Inflammatory macrophage (primary cell): ENCODE results near the gene LRCOL1.

Experiments
- DNase-seq, 2 donors: peaks; one replicate each; pipeline ENCODE4 v3.0.0-alpha.2; 2020 to 2022

LRCOL1 gene

GRCh38 chr12:132635076-132635955 is 24.9 kb upstream of the LRCOL1 start:
- no peak for DNase-seq

- DNase-seq = no peak
Observed at GRCh38 chr12:132634411-132634990, 24.1 kb upstream of the LRCOL1 start.

- DNase-seq = no peak
Observed at GRCh38 chr12:132633901-132634300, 23.5 kb upstream of the LRCOL1 start.

- no peak for DNase-seq
Observed at GRCh38 chr12:132633398-132633797, 23.0 kb upstream of the LRCOL1 start.

GRCh38 chr12:132632521-132633228 is 22.3 kb upstream of the LRCOL1 start:
- no peak for DNase-seq

GRCh38 chr12:132631666-132632065 is 21.3 kb upstream of the LRCOL1 start:
- no peak for DNase-seq

- no peak for DNase-seq
Observed at GRCh38 chr12:132630672-132631071, 20.3 kb upstream of the LRCOL1 start.

GRCh38 chr12:132629330-132629729 is 18.9 kb upstream of the LRCOL1 start:
- DNase-seq = no peak

GRCh38 chr12:132625731-132626430 is 15.5 kb upstream of the LRCOL1 start:
- no peak for DNase-seq

GRCh38 chr12:132624910-132625630 is 14.7 kb upstream of the LRCOL1 start:
- DNase-seq = no peak

- no peak for DNase-seq
Observed at GRCh38 chr12:132624186-132624855, 13.9 kb upstream of the LRCOL1 start.

GRCh38 chr12:132623072-132623869 is 12.9 kb upstream of the LRCOL1 start:
- no peak for DNase-seq

GRCh38 chr12:132622437-132623071 is 12.2 kb upstream of the LRCOL1 start:
- DNase-seq = no peak

GRCh38 chr12:132621657-132622435 is 11.5 kb upstream of the LRCOL1 start:
- DNase-seq = no peak

GRCh38 chr12:132620899-132621656 is 10.7 kb upstream of the LRCOL1 start:
- DNase-seq = no peak

- no peak for DNase-seq
Observed at GRCh38 chr12:132620113-132620898, 9.9 kb upstream of the LRCOL1 start.

- DNase-seq = no peak
Observed at GRCh38 chr12:132619386-132620112, 9.2 kb upstream of the LRCOL1 start.
